NCI-H1092 (cell line): Measurements from ENCODE around the gene TNFRSF4.

Experiments
- DNase-seq: peaks from one replicate; lab custom pipeline; 2025; lab: John Stamatoyannopoulos, UW

Gene TNFRSF4

DNA sequence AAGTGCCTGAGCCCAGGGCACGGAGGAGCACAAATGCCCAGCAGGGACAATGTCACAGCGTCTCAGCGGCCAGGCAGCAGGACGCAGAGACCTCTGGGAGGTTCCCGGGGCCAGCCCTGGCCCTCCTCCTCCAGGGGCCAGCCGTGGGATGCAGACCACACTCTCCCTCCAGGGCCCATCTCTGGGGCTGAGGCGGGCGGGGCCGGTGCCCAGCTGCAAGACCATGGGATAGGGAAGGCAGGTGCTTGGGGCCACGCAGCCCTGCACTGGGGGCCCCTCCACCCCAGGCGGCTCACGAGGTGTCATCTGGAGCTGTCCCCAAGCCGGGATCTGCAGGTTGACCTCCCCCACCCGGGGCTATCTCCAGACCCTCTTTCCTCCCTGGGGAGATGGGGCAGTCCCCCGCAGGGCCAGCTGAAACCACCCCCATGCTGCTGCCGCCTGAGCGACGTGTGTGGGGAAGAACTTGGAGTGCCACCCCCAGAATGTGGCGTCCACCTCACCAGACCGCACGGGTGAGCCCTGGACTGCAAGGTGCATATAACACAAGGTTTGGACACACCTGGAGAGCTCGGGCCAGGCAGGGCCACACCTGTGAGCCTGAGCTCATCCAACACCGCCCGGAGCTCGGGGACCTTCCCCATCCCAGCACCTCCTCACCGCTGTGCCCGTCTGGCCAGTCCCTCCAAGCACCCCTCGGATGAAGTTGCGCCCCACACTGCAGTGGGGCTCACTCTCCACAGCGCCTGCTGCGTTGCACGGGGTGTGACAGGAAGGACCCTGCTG, 44.3 kb downstream of the TNFRSF4 start:
- DNase-seq, result no peak

DNA sequence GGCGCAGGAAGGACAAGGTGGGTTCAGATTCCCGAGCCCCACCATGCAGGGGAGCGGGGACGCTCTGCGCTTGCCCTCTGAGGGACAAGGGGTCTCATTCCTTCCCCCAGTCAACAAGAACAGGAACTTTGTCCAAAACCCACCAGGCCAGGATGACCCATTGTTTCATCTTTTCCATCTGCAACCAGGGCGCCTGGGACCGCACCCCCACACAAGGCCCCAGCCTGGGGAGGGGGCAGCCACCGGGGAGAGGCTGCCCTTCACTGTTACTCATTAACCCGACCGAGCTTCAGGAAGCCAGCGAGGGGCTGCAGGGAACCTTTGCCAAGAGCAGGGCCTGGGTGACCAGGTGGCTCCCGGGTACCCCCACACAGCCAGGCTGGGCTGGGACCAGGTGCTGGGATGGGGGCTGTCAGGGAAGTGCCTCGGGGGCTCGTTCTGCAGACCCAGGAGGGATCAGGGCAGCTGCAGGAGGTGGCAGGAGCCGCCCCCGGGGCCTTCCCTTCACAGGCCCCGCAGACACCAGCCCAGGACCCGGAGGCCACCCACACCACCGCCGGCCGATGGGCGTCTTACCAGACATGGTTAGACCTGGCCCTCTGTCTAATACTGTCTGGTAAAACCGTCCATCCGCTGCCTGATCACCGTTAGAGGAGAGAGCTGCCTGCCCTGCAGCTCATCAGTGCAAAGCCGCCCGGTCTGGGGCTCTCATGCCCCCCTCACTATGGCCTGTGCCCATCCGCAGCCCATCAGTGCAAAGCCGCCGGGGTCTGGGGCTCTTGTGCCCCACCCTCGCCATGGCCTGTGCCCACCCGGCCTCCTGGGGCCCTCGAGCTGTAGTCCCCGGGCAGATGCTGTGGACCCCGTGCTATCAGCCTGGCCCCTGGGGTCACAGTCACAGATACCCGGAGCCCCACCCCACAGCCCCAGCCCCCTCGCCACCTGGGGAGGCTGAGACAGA, 45.2 kb downstream of the TNFRSF4 start:
- DNase-seq, result no peak

DNA sequence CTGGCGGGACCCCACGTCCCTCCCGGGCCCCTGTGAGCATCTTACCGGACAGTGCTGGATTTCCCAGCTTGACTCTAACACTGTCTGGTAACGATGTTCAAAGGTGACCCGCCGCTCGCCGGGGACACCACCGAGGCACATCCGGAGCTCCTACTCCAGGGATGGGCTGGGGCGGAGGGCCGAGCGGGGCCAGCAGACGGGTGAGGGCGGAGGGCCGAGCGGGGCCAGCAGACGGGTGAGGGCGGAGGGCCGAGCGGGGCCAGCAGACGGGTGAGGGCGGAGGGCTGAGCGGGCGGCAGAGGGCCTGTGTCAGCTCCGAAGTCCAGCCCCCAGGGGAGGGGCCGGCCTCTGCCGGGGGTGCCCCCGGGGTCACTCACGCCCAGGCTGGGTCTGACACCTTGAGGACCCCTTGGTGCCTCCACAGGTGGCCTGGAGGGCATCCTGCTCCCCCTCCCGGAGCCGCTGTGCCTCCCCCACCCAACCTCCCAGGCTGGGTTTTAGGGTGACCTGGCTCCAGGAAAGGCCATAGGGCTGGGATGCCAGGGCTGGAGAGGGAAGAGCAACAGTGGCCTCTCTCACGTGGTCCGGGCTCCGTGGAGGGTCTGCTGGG, 46.0 kb downstream of the TNFRSF4 start:
- DNase-seq, result no peak

DNA sequence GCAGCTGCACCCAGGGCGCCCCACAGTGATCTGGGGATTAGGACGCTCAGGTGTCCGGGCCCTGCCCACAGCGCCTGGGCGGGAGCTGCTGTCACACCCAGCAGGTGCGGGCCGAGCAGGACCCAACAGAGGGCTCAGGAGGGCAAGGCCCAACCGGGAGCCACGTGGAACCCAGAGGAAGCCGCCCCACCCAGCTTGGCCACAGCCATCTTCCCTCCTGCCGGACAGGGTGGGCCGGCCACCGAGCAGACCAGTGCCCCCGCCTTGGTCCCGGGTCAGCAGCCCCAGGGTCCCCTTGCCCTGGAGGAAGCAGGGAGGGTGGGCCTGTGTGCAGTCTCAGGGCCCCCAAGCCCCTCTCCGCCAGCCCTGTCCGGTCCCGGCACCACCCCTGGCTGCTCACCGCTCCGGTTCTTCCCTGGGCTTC, 46.5 kb downstream of the TNFRSF4 start:
- no peak for DNase-seq

DNA sequence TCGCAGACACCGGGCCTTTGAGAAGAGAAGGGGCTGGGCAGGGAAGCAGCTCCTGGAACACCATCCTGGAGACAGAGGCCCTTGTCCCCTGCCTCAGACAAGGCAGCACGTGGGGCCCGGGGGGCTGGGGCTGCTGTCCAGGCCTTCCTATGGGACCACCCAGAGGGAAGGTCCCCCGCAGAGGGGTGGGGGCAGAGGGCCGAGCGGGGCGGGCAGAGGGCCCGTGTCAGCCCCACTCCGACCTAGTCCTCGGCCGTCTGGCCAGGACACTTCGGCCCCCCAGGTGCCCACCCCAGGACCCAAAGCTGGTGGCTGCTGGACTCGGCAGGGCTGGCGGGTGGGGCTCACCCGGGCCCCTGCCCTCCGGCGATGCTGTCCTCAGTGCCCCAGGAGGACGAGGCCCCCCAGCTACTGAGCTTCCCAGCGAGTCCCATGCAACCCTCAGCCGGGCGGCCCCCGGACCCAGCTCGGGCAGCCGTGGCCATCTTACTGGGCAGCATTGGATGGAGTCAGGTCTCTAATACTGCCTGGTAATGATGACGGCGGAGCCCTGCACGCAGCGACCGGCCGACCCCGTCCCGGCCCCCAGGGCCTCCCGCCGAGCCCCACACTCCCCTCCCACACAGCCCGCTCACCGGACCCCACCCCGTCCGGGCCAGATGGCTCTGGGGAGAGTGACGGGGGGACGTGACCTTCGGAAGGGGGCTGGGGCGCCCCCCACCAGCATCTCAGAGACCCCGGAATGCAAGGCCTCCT, 47.1 kb downstream of the TNFRSF4 start:
- DNase-seq, result no peak

DNA sequence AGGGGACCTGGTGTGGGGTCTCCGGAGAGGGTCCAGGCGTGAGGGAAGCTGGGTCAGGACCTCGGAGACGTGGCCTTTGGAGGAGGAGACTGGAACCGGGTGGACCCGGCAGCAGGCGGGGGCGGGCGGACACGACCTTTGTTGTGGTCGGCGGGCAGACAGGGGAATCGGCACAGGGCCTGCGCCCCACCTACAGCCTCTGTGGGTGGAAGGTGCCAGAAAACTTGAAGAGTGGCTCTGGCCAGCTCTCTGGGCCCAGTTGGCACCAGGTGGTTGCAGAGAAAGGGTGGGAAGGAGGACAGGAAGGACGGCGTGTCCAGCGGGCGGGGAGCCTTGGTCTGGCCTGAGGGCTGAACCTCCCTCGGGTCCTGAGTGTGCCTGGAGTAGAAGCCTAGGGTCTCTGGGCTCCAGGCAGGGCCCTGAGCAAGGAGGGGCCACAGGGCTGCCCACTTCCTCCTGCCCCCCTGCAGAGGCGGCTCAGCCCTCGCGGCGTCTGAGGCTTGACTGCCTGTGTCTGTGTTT, 48.0 kb downstream of the TNFRSF4 start:
- no peak for DNase-seq

DNA sequence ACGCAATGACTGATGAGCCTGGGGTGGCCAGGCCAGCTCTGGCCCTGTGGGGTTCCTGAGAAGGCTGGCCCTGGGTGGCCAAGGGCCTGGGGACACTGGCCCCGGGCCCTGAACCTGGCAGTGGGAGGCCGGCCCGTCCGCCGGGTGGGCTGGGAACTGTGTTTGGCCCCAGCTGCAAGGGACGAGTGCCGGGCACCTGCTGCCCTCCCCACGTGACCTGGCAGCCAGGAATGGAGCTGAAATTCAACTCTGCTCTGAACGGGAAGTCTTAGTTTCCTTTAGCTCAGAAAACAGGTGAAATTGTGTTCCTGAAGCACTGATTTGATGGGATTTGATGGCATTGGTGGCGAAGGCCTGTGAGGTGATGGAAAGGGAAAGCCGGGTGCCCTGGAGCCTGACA, 48.5 kb downstream of the TNFRSF4 start:
- no peak for DNase-seq

DNA sequence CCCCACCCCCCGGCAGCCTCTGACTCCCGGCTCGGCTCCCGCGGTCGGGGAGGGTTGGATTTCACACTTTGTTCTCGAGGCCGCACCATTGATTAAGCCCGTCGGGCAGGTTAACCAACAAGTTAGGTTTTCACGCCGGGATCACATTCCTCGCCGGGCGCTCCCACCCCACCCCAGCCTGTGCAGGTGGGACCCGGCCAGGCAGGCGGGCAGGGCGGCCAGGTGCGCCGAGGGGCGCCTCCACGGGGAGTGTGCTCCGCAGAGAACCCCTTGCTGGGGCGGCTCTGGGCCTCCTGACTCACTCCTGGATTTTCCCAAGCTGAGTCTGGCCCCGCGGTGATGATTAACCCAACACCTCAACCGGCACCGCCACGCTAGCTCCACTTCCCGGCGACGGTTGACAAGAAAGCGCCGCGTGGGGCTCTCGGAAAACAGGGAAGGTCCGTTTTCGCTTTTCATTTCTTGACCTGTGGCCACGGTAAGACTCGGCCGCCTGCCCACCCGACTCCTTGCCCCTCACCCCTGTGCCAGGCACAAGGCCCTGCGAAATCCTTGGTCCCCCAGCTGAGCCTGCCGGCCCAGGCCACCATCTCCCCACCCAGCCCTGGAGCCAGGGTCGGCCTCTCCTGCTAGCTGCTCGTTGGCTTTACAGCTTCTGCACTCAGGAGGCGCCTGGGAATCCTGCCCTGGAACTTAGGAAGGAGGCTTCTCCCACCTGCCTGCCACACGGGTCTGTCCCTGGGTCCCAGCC, 49.1 kb downstream of the TNFRSF4 start:
- DNase-seq, result no peak

DNA sequence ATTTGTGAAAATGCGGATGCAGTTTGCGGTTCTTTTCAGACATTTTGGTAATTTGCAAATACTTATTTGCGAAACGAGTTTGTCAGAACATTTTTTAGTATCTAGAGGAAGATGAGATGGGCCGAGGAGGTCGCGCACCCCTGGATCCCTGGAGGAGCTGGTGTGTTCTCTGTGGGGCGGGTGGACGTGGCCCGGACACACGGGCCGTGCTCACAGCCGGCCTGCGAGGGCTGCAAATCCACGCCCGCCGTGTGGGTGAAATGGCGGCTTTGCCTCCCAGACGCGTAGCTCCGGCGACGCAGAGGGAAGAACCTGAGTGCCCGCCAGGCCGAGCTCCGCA, 49.6 kb downstream of the TNFRSF4 start:
- no peak for DNase-seq

DNA sequence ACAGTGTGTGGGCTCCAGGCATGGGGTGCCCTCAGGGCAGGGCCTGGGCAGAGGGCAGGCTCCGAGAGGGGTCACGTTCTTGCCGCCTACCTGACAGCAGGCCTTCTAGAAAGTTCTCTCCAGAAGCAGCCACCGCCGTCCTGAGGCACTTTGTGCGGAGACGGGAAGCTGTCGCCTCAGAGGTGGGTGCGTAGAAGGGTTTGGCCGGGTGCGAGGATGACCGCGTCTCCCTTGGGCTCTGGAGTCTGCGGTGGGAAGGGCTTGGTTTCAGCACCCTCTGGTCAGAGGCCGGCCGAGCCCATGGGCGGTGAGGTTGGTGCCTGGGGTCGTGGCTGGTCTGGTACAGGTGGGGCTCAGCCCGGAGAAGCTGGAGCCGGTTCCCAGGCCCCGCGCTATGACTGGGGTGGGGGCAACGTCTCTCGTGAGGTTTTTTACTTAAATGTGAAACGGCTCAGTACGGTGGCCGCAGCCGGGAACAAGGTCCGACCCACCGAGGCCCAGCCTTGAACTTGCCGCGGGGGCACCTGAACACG, 50.3 kb downstream of the TNFRSF4 start:
- no peak for DNase-seq

DNA sequence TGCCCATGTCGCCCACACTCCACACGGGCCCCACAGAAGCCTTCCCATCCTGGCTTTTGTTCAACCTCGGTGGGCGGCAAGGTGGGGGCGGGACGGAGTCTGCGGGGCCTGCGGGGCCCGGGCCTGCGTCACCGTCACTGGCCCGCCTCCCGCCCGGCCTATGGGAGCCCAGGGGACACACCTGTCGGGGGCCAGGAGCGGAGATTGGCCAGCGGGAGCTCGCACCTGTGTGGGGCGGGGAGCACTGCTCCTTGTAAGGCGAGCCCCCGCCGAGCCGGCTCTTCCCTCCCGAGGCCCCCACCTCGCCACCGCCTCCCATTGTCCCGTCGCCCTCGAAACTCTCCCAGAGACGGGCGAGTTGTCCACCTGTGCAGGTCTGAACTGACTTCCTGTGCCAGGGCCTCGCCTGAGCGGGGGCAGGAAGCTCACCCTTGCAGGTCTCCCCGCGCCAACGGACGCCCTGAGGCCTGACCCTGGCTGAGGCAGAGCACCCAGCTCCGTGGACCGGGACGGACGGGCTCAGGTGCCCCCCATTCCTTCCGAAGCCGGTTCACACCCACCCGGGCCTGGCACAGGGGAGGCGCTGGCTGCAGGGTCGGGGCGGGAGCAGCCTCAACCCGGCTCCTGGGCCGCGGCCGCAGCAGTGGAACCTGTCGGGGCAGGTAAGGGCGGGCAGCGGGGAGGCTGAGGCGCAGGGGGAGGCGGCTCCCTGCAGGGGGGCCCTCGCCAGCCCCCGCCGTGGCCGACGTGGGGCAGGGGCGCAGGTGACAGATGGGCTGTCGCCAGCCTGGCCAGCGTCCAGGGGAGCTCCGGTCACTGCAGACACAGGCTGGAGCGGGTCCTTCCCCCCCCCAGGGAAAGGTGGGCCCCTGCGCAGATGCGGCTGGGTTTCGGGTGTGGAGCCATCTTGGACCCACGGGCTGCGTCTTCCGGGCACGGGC, 51.1 kb downstream of the TNFRSF4 start:
- peak; percentile 2 for DNase-seq

DNA sequence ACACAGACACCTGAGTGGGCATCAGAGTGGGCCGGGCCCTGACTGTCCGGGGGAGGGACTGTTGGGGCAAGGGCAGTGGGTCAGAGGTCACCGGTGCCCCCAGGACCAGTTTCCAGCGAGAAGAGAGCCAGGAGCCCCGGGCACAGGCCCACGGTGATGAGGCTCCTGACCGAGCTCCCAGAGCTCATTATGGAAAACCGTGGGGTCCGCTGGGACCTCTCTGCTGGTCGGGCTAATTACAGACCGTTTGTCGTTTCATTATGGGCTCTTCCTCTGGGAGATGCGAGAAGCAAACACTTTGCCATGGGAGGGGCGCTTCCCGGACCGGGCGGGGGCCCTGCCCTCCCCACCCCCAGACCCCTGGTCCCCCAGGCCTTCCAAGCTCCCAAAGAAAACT, 52.3 kb downstream of the TNFRSF4 start:
- no peak for DNase-seq
